GM12891 (cell line): ENCODE data around the gene CORO2B.

Experiments
- POLR2A ChIP-seq: IDR thresholded peaks from 2 replicates; pipeline ENCODE4 v1.6.1; 2011; ENCODE audit warnings: low read depth, low read length, control low read depth
- POLR2AphosphoS5 ChIP-seq: IDR thresholded peaks from 2 replicates; pipeline ENCODE4 v1.6.1; 2011; ENCODE audit warnings: low read depth, low read length, control low read depth

GRCh38 chr15:68537097-68537496 lies 41.7 kb upstream of the CORO2B start:
- TF ChIP-seq POLR2A (no peak), POLR2AphosphoS5 (no peak)
